NCI-H460 (cell line): ENCODE data around the gene APMAP. TPM values are rescaled to one million over a fixed set of nuclear protein-coding genes. Genes with fewer than 3 reads are reported as not detected.

ENCODE experiments used
- DNase-seq: peaks from one replicate; pipeline ENCODE4 v3.0.0-alpha.2; 2016; ENCODE audit warnings: low read depth; ENCODE audit errors: extremely low read depth
- polyA plus RNA-seq: library from polyadenylated mRNA; depleted of rRNA; stranded (reverse); fragments of >200 nt; gene quantifications from 2 replicates; pipeline ENCODE4 v1.2.3, GENCODE V29; 2014; cell fraction: nucleus; rRNA removed
- total RNA-seq: library from RNA; depleted of rRNA; stranded (reverse); fragments of >200 nt; shearing (Covaris generic); gene quantifications from 2 replicates; pipeline ENCODE4 v1.2.3, GENCODE V29; 2014; rRNA removed

The APMAP gene
- total RNA-seq, result 98.9 and 121 TPM in 2 replicates
- 177 and 232 TPM in 2 replicates for polyA plus RNA-seq

GRCh38 chr20:24992487-24993205 lies at the start of gene APMAP:
Gene APMAP, minus strand, starts transcription at chr20:24992751. Its CDS starts 63 bp downstream, at chr20:24992688.
- DNase-seq, result peak; percentile 91

- DNase-seq, result no peak
Measured at GRCh38 chr20:25041813-25042530, 49.4 kb upstream of the APMAP start.

- no peak for DNase-seq
Measured at GRCh38 chr20:25040438-25040831, 47.9 kb upstream of the APMAP start.

GRCh38 chr20:25039697-25040437 lies 47.3 kb upstream of the APMAP start:
- no peak for DNase-seq

- no peak for DNase-seq
Measured at GRCh38 chr20:25038591-25039015, 46.1 kb upstream of the APMAP start.

- DNase-seq, result no peak
Measured at GRCh38 chr20:25038103-25038410, 45.5 kb upstream of the APMAP start.

GRCh38 chr20:25037288-25038102 lies 44.9 kb upstream of the APMAP start:
- DNase-seq, result no peak

GRCh38 chr20:25036331-25036936 lies 43.9 kb upstream of the APMAP start:
- DNase-seq, result no peak

- DNase-seq, result no peak
Measured at GRCh38 chr20:25035921-25036320, 43.4 kb upstream of the APMAP start.

GRCh38 chr20:25033924-25034300 lies 41.4 kb upstream of the APMAP start:
- DNase-seq, result no peak

- DNase-seq, result no peak
Measured at GRCh38 chr20:25033265-25033923, 40.8 kb upstream of the APMAP start.

GRCh38 chr20:25032478-25033264 lies 40.1 kb upstream of the APMAP start:
- DNase-seq, result no peak

- DNase-seq, result no peak
Measured at GRCh38 chr20:25032065-25032477, 39.5 kb upstream of the APMAP start.

GRCh38 chr20:25031241-25031640 lies 38.7 kb upstream of the APMAP start:
- no peak for DNase-seq

GRCh38 chr20:25030649-25031207 lies 38.2 kb upstream of the APMAP start:
- DNase-seq, result no peak

GRCh38 chr20:25030007-25030648 lies 37.6 kb upstream of the APMAP start:
- no peak for DNase-seq

- DNase-seq, result no peak
Measured at GRCh38 chr20:25025986-25026605, 33.5 kb upstream of the APMAP start.
